Astrocyte (in vitro differentiated cells and primary cell): ENCODE results near the gene MAIP1. TPM values are rescaled to one million over a fixed set of nuclear protein-coding genes. Genes with fewer than 3 reads are reported as not detected.
A peak's percentile ranks its signal among the peaks of the same experiment; 100 is the strongest.

ENCODE experiments used
- DNase-seq: peaks from one replicate; pipeline ENCODE4 v3.0.0-alpha.2; 2010; ENCODE audit warnings: low read depth
- FAIRE-seq: peaks from 2 replicates; lab custom pipeline; 2011; peaks lifted over from hg19 to GRCh38; lab: Jason Lieb, UNC
- H2AFZ ChIP-seq: 2 replicates; pipeline ENCODE4 v1.6.0; 2012; ENCODE audit warnings: low read depth, low read length, inconsistent platforms
- H3K27ac ChIP-seq: 2 replicates; pipeline ENCODE4 v1.5.1; 2011; ENCODE audit warnings: low read depth, low read length, inconsistent platforms
- H3K27me3 ChIP-seq: 2 replicates; pipeline ENCODE4 v1.6.0; 2011; ENCODE audit warnings: low read length, inconsistent platforms; ENCODE audit not compliant: insufficient read depth
- H3K36me3 ChIP-seq: 2 replicates; pipeline ENCODE4 v1.5.1; 2011; ENCODE audit warnings: low read length, inconsistent platforms; ENCODE audit not compliant: insufficient read depth
- H3K4me1 ChIP-seq: 2 replicates; pipeline ENCODE4 v1.5.1; 2011; ENCODE audit warnings: low read length, inconsistent platforms; ENCODE audit not compliant: insufficient read depth
- H3K4me2 ChIP-seq: 2 replicates; pipeline ENCODE4 v1.6.0; 2012; ENCODE audit warnings: low read length, inconsistent platforms
- H3K4me3 ChIP-seq: 2 replicates; pipeline ENCODE4 v1.5.1; 2011; ENCODE audit warnings: low read depth, mild to moderate bottlenecking, low read length, inconsistent platforms; ENCODE audit not compliant: insufficient read depth
- H3K79me2 ChIP-seq: 2 replicates; pipeline ENCODE4 v1.6.0; 2012; ENCODE audit warnings: mild to moderate bottlenecking, low read length, inconsistent platforms; ENCODE audit not compliant: insufficient read depth
- H3K9ac ChIP-seq: 2 replicates; pipeline ENCODE4 v1.6.0; 2012; ENCODE audit warnings: mild to moderate bottlenecking, low read length, inconsistent platforms
- H3K9me3 ChIP-seq: 2 replicates; pipeline ENCODE4 v1.5.1; 2012; ENCODE audit warnings: low read depth, mild to moderate bottlenecking, low read length, inconsistent platforms; ENCODE audit not compliant: insufficient read depth
- H4K20me1 ChIP-seq: 2 replicates; pipeline ENCODE4 v1.6.0; 2012; ENCODE audit warnings: low read length, inconsistent platforms; ENCODE audit not compliant: insufficient read depth
- H3K27ac Mint-ChIP-seq: one replicate; pipeline ENCODE4 v1.8.0; 2021; ENCODE audit warnings: mild to moderate bottlenecking, mixed read lengths; ENCODE audit not compliant: unreplicated experiment
- H3K27me3 Mint-ChIP-seq: one replicate; pipeline ENCODE4 v1.8.0; 2021; ENCODE audit warnings: low read depth, mixed read lengths; ENCODE audit not compliant: unreplicated experiment
- H3K36me3 Mint-ChIP-seq: one replicate; pipeline ENCODE4 v1.8.0; 2021; ENCODE audit warnings: low read depth, mixed read lengths; ENCODE audit not compliant: unreplicated experiment
- H3K4me1 Mint-ChIP-seq: one replicate; pipeline ENCODE4 v1.8.0; 2021; ENCODE audit warnings: low read depth, mixed read lengths; ENCODE audit not compliant: unreplicated experiment
- H3K4me3 Mint-ChIP-seq: one replicate; pipeline ENCODE4 v1.8.0; 2021; ENCODE audit warnings: mild to moderate bottlenecking, moderate library complexity, mixed read lengths; ENCODE audit not compliant: unreplicated experiment
- H3K9me3 Mint-ChIP-seq: one replicate; pipeline ENCODE4 v1.8.0; 2021; ENCODE audit warnings: mild to moderate bottlenecking, mixed read lengths; ENCODE audit not compliant: unreplicated experiment
- EZH2 ChIP-seq: IDR thresholded peaks from 2 replicates; pipeline ENCODE4 v1.6.1; 2012; ENCODE audit warnings: mild to moderate bottlenecking, low read length, inconsistent platforms; ENCODE audit not compliant: insufficient read depth
- total RNA-seq: library from RNA; stranded (reverse); gene quantifications from 2 replicates; pipeline ENCODE4 v1.2.1, GENCODE V29; 2021
- TF ChIP-seq, protein P1 (sequence below): IDR thresholded peaks from 2 replicates; pipeline ENCODE4 v1.5.1; 2011; ENCODE audit warnings: low read depth, mild to moderate bottlenecking, inconsistent platforms, low read length, moderate library complexity; ENCODE audit not compliant: insufficient read depth

The MAIP1 gene
- total RNA-seq, 1 donor from 2014 or later, result 24.4 TPM

- peaks cover 13% of the 10 kb centered on the region for H4K20me1 ChIP-seq
- no peaks in the 10 kb centered on the region for H3K27me3 Mint-ChIP-seq
Measured at GRCh38 chr2:199951023-199951422, 4.4 kb upstream of the MAIP1 start.

DNA sequence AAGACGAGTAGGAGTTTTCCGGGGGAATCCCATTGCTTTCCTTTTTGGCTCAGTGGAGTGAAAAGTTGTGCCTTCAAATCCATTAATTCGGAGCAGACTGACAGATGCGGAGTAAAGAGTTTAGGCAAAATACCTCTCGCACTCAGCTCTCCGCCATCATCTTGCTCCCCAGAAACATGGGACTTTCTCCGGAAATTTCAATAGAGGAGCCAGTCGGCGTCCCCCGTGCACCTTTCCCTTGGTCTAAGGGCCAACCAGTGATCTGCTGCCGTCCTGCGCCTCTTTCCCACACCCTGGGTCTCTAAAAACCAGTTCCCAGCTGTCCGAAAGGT lies 409 bp upstream of the MAIP1 start:
- no peaks in the 10 kb centered on the region for H3K36me3 Mint-ChIP-seq
- H3K27me3 Mint-ChIP-seq, result no peaks in the 10 kb centered on the region
- peaks cover 7% of the 10 kb centered on the region for H3K4me1 ChIP-seq
- H3K4me2 ChIP-seq, result peak overlapping the region; percentile 91
- no peaks in the 10 kb centered on the region for H3K9me3 Mint-ChIP-seq
- peaks cover 87% of the 10 kb centered on the region for H3K79me2 ChIP-seq
- no peaks in the 10 kb centered on the region for H3K9me3 ChIP-seq
- peaks cover 17% of the 10 kb centered on the region for H4K20me1 ChIP-seq
- peak overlapping the region; percentile 84 for H3K4me3 ChIP-seq
- peak overlapping the region; percentile 95 for H3K4me3 Mint-ChIP-seq
- TF ChIP-seq, protein P1, sequence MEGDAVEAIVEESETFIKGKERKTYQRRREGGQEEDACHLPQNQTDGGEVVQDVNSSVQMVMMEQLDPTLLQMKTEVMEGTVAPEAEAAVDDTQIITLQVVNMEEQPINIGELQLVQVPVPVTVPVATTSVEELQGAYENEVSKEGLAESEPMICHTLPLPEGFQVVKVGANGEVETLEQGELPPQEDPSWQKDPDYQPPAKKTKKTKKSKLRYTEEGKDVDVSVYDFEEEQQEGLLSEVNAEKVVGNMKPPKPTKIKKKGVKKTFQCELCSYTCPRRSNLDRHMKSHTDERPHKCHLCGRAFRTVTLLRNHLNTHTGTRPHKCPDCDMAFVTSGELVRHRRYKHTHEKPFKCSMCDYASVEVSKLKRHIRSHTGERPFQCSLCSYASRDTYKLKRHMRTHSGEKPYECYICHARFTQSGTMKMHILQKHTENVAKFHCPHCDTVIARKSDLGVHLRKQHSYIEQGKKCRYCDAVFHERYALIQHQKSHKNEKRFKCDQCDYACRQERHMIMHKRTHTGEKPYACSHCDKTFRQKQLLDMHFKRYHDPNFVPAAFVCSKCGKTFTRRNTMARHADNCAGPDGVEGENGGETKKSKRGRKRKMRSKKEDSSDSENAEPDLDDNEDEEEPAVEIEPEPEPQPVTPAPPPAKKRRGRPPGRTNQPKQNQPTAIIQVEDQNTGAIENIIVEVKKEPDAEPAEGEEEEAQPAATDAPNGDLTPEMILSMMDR, result no peak
- no peak for TF ChIP-seq EZH2
- peak overlapping the region; percentile 90 for H3K27ac ChIP-seq
- no peak for FAIRE-seq
- H3K36me3 ChIP-seq, result peaks cover 19% of the 10 kb centered on the region
- peak overlapping the region; percentile 88 for H3K9ac ChIP-seq
- H3K27me3 ChIP-seq, result no peaks in the 10 kb centered on the region
- H3K4me1 Mint-ChIP-seq, result peaks cover 14% of the 10 kb centered on the region
- H3K27ac Mint-ChIP-seq, result peak overlapping the region; percentile 92
- DNase-seq, result peak; percentile 9
- H2AFZ ChIP-seq, result peak overlapping the region; percentile 99

More at GRCh38 chr2:199951023-199951422, 4.4 kb upstream of the MAIP1 start:
- no peak for TF ChIP-seq EZH2
- TF ChIP-seq, protein P1, result no peak
- Histone ChIP-seq H3K4me2 (no peak overlapping the region), H3K4me3 (no peak overlapping the region), H3K9ac (no peak overlapping the region), H3K36me3 (peaks cover 20% of the 10 kb centered on the region), H3K9me3 (no peaks in the 10 kb centered on the region), H3K27me3 (no peaks in the 10 kb centered on the region), H3K4me1 (no peaks in the 10 kb centered on the region), H3K27ac (no peak overlapping the region), H3K79me2 (peaks cover 64% of the 10 kb centered on the region), H2AFZ (no peak overlapping the region)
- DNase-seq (no peak), FAIRE-seq (no peak)
- Mint-ChIP-seq H3K4me3 (no peak overlapping the region), H3K4me1 (peaks cover 4% of the 10 kb centered on the region), H3K27ac (no peak overlapping the region), H3K9me3 (no peaks in the 10 kb centered on the region), H3K36me3 (peaks cover 4% of the 10 kb centered on the region)

DNA sequence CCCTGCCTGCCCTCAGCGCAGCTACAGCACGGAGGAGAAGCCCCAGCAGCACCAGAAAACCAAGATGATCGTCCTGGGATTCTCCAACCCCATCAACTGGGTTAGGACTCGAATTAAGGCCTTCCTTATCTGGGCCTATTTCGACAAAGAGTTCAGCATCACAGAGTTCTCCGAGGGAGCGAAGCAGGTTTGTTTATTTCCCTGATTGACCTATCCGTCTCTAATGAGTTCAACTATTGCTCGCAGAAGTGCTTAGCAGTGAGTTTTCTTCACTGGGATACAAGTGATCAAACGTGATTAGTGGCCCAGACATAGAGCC lies 639 bp downstream of the MAIP1 start:
- Histone ChIP-seq H3K36me3 (peaks cover 25% of the 10 kb centered on the region), H3K4me2 (peak overlapping the region; percentile 91), H3K4me1 (peaks cover 7% of the 10 kb centered on the region), H3K27me3 (no peaks in the 10 kb centered on the region), H2AFZ (peak overlapping the region; percentile 99), H3K9ac (peak overlapping the region; percentile 88), H3K79me2 (peaks cover 77% of the 10 kb centered on the region), H3K9me3 (no peaks in the 10 kb centered on the region), H4K20me1 (peaks cover 9% of the 10 kb centered on the region), H3K27ac (peak overlapping the region; percentile 90), H3K4me3 (peak overlapping the region; percentile 84)
- Mint-ChIP-seq H3K27ac (peak overlapping the region; percentile 92), H3K36me3 (no peaks in the 10 kb centered on the region), H3K4me1 (peaks cover 14% of the 10 kb centered on the region), H3K9me3 (no peaks in the 10 kb centered on the region), H3K4me3 (peak overlapping the region; percentile 95), H3K27me3 (no peaks in the 10 kb centered on the region)
- TF ChIP-seq EZH2, result no peak
- TF ChIP-seq, protein P1, result no peak
- DNase-seq (no peak), FAIRE-seq (peak; percentile 37)
